GM12891 (cell line): ENCODE results near the gene PRM1.

Experiments used
- DNase-seq: peaks from one replicate; pipeline ENCODE4 v3.0.0; 2011; ENCODE audit warnings: low spot score; ENCODE audit not compliant: insufficient read length
- FAIRE-seq: peaks from 2 replicates; lab custom pipeline; 2011; peaks lifted over from hg19 to GRCh38; lab: Jason Lieb, UNC
- PAX5 ChIP-seq: IDR thresholded peaks from 2 replicates; pipeline ENCODE4 v1.6.1; 2011; ENCODE audit warnings: low read length, moderate library complexity, mild to moderate bottlenecking; ENCODE audit not compliant: insufficient read depth, severe bottlenecking
- POLR2A ChIP-seq: IDR thresholded peaks from 2 replicates; pipeline ENCODE4 v1.6.1; 2011; ENCODE audit warnings: low read depth, low read length, control low read depth
- POLR2AphosphoS5 ChIP-seq: IDR thresholded peaks from 2 replicates; pipeline ENCODE4 v1.6.1; 2011; ENCODE audit warnings: low read depth, low read length, control low read depth
- POU2F2 ChIP-seq: IDR thresholded peaks from 2 replicates; pipeline ENCODE4 v1.6.1; 2011; ENCODE audit warnings: low read depth, mild to moderate bottlenecking, control low read depth, low read length, moderate library complexity
- SPI1 ChIP-seq: IDR thresholded peaks from 2 replicates; pipeline ENCODE4 v1.6.1; 2011; ENCODE audit warnings: low read depth, low read length, control low read depth
- TAF1 ChIP-seq: IDR thresholded peaks from 2 replicates; pipeline ENCODE4 v1.6.1; 2011; ENCODE audit warnings: low read depth, low read length, control low read depth

The PRM1 gene

DNA sequence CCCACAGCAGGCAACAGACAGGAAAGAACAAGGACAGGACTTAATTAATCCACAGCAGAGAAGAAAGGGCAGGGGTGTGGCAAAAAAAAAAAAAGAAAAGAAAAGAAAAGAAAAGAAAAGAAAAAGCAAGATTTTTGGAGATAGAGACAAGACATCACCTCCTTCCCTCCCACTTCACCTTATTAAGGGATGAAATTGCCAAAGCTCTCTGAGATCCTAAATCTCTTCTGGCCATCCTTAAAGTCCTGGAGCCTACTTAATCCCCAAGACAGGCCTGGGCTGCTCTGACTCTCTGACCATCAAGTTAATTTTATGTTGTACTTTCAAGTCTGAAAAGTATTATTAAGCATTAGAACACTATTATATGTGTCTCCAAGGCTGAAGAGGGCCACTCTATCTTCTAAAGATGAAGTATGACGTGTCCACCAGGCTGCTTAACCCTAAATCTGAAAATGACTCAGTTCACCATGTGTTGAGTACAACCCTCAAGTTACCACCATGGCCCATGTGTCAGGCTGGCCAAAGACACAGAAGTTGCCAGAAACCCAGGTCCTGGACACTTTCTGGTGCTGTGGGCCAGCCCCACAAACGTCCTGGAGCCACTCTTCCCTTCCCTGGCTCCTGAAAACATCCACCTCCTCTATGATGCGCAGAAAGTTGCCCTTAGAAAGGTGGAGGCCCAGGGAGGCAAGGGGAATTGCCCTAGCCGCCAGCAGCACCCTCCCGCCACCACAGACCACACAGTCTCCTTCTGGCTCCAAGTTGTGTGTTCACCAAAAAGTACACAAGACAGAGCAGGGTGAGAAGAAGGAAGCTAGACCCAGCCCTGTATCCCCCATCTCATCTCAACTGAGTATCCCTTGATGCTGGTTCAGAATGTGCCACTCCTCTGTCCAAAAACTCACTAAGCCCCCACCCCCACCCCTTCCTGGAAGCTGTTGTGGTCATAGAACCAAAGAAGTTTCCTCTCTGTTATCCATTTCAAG is 27.8 kb downstream of the PRM1 start:
- no peak for DNase-seq
- peak; percentile 33 for FAIRE-seq
- TF ChIP-seq POLR2AphosphoS5 = peak; percentile 77
- TF ChIP-seq TAF1 = no peak; the same call in 1 of the 2 replicates
- TF ChIP-seq POLR2A = peak; percentile 82
- TF ChIP-seq POU2F2 = no peak

DNA sequence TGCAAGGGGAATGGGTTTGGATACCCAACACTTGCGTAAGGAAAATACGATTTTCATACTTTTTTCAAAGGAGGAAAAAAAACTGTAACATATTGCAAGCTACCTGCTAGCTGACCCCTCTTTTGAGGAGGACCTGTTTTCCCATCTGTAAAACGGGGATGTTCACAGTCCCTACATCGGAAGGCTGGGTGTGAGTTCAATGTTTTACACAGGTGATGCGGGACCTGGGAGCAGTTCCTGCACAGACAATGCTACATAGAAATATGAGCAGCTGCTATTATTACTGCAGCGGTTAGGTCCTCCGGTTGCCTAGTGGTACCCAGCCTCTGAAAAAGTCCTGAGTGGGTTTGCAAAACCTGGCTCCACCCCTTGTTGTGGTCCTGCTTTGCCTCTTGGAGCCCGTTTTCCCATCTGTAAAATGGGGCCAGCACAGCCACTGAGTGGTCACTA is 28.6 kb downstream of the PRM1 start:
- DNase-seq (no peak), FAIRE-seq (no peak)
- TF ChIP-seq SPI1 (no peak), TAF1 (no peak), PAX5 (no peak), POLR2AphosphoS5 (no peak), POLR2A (no peak), POU2F2 (no peak)

DNA sequence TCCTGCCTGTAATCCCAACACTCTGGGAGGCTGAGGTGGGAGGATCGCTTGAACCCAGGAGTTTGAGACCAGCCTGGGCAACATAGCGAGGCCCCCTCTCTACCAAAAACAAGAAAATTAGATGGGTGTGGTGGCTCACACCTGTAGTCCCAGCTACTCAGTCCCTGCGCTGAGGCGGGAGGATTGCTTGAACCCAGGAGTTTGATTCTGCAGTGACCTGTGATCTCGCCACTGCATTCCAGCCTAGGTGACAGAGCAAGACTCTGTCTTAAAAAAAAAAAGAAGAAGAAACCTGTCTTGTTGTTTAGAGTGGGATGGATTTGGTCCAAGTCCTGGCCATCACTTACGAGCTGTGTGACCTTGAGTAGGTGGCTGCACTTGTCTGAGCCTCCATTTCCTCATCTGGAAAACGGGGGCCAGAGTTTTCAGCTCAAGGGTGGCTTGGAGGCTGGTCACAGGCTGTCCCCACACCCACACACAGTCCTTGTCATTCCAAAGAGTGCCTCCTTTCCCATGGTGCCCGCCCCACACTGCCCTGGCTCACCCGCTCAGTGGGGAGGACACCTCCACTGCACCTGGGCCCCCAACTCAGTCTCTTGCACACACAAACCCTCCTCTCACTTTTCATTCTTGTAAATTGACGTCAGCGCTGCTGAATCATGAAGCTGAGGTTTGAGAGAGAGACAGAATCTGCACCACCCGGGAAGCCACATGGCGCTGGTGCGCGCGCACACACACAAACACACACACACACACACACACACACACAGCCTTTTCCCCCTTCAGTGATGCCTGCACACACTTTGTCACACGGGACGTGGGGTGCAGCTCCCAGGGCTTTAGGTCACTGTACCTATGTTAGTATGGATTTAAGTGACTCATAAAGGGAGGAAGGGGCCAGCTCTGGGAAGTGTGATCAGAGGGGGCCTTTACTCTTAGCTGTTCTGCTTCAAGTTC is 29.3 kb downstream of the PRM1 start:
- FAIRE-seq = no peak
- TF ChIP-seq POLR2A (peak; percentile 68; the same call in 1 of the 2 replicates), PAX5 (no peak), POU2F2 (peak; percentile 59; the same call in 1 of the 2 replicates), POLR2AphosphoS5 (peak; percentile 74), TAF1 (no peak), SPI1 (no peak)
- DNase-seq = no peak

DNA sequence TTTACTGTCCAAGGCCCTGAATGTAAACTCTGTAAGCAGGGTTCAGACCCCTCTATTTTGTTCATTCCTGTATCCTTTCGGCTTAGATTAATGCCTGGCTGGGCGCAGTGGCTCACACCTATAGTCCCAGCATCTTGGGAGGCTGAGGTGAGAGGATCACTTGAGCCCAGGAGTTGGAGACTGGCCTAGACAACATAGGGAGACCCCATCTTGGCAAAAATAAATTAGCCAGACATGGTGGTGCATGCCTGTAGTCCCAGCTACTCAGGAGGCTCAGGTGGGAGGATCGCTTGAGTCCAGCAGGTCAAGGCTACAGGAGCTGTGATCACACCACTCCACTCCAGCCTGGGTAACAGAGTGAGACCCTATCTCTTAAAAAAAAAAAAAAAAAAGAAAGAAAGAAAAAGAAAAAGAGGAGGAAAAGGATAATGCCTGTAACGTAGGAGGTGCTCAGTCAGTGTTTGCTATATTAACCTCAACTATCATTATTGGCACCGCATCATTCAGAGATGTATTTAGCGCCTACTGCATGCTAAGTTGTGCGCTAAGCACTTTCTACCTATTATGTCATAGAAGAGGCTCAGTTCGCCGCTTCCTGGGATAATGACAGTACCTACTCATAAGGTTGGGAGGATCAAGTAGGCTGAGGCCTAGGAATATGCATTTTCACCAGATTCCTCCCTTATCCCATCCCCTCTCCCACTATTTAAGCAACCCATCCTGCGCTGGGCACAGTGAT is 30.2 kb downstream of the PRM1 start:
- no peak for FAIRE-seq
- TF ChIP-seq POLR2AphosphoS5 (0 out of 2 replicates have a peak, but pooled peaks have one; percentile 16), TAF1 (no peak)

DNA sequence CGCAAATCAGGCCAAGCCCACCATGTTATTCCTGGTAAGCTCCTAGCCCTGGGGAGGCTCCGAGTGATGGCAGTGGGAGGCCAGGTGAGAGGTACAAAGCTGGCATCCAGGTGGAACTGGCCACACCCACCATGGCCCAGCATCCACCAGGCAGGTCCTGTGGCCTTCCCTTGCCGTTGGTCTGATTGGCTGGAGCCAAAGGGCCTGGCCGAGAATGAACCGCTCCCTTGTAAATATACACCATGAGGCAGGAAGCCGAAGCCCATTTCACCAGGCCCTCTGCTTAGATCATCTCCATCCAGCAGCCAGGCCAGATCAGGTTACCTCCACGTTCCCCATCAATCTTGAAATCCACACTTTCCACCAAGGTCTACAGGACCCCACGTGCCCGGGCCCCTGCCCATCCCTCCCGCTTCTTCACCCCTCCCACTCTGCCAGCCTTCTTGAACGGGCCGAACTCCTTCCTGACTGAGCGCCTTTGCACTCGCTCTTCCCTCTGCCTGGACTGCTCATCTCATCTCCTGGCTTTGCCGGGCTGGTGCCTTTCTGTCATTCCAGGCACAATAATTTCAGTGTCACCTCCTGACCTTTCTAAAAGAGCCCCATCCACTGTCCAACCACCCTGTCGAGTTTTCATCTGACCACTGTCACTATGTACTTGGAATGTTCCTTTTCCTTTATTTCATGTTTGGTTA is 30.9 kb downstream of the PRM1 start:
- TF ChIP-seq SPI1 (no peak), POU2F2 (no peak; the same call in 1 of the 2 replicates), POLR2A (peak; percentile 73; the same call in 1 of the 2 replicates), PAX5 (no peak), POLR2AphosphoS5 (peak; percentile 77), TAF1 (no peak)
- FAIRE-seq = no peak

More for the DNA sequence above, 30.2 kb downstream of the PRM1 start:
- no peak for DNase-seq

DNA sequence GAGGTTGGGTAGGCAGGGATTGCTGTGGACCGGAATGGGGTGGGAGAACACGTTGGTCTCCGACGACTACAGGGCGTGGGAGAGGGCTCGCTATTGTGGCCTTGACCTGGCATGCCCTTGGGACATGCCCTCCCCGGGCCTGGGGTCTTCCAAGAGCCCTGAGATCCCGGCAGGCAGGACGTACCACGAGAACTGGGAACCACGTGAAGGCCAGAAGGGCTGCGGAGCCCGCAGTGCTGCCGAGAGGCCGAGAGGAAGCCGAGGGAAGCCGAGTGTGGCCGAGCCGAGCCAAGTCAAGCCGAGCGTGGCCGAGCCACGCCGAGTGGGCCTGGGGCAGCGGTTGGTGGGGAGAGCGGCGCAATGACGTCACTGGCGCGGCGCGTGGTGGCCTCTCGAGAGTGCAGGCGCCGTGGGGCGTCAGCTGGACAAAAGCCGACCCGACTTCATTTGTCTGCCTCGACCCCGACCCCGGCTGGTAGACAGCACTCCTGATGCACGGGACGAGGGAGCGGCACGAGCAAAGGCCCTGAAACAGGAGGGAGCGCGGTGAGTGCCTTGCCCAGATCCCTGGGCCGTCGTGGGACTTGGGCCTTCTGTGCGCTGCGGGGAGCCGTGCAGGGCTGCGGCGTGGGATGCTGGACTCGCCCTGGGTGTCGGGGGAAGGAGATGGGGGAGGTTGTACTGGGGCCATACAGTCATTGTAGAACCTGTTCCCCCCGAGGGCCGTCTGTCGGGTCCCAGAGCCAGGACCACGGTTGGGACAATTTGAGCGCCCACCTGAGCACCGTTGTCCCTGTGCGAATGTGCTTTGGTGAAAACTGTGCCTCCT is 31.7 kb downstream of the PRM1 start:
- TF ChIP-seq SPI1 (no peak), TAF1 (no peak), POU2F2 (0 out of 2 replicates have a peak, but pooled peaks have one; percentile 10), PAX5 (no peak), POLR2A (no peak), POLR2AphosphoS5 (no peak; the same call in none of the 2 replicates)
- no peak for DNase-seq
- FAIRE-seq = no peak

More for the DNA sequence above, 30.9 kb downstream of the PRM1 start:
- no peak for DNase-seq

DNA sequence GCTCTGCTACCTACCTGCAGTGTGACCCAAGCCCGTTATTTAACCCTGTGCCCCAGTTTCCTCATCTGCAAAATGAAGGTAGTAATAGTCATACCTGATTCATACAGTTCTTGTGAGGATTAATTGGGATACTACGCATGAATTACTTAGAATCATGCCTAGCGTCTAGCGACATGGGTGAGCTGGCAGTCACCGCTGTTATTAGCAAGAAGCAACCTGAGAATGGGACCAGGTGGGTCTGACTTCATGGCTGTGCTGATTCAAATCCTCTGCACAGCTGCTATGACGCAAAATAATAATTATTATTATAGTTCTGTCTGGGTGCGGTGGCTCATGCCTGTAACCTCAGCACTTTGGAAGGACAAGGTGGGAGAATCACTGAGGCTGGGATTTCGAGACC is 33.0 kb downstream of the PRM1 start:
- DNase-seq = no peak
- TF ChIP-seq POU2F2 (no peak), SPI1 (no peak), TAF1 (no peak), POLR2A (no peak), PAX5 (no peak), POLR2AphosphoS5 (no peak)
- FAIRE-seq = no peak
